VCaP (cell line): ENCODE measurements around the gene RBL1.
"Not testable (repeated sequence)": the region's sequence is repeated elsewhere in the genome, so short reads cannot be mapped to it uniquely, and the experiment has no call there.

Experiments
- H3K27ac ChIP-seq: fragments of 450-650 bp; 2 replicates; pipeline ENCODE4 v1.5.1; 2017
- TF ChIP-seq, protein P1 (sequence below): fragments of 450-650 bp; conservative IDR thresholded peaks from 2 replicates; pipeline ENCODE4 v1.5.1; 2017; ENCODE audit warnings: mild to moderate bottlenecking, moderate library complexity

Gene RBL1

DNA sequence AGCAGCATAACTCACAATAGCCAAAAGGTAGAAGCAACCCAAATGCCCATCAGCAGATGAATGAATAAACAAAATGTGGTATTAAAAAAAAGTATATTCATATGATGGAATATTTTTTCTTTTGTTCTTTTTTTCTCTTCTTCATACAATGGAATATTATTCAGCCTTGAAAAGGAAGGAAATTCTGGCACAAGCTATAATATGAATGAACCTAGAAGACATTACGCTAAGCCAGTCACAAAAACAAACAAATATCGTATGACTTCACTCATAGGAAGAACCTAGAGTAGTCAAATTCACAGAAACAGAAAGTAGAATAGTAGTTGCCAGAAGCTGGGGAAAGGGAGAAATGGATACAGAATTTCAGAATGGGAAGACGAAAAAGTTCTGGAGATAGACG, 63.7 kb downstream of the RBL1 start:
- no peak overlapping the region for H3K27ac ChIP-seq
- TF ChIP-seq, protein P1, sequence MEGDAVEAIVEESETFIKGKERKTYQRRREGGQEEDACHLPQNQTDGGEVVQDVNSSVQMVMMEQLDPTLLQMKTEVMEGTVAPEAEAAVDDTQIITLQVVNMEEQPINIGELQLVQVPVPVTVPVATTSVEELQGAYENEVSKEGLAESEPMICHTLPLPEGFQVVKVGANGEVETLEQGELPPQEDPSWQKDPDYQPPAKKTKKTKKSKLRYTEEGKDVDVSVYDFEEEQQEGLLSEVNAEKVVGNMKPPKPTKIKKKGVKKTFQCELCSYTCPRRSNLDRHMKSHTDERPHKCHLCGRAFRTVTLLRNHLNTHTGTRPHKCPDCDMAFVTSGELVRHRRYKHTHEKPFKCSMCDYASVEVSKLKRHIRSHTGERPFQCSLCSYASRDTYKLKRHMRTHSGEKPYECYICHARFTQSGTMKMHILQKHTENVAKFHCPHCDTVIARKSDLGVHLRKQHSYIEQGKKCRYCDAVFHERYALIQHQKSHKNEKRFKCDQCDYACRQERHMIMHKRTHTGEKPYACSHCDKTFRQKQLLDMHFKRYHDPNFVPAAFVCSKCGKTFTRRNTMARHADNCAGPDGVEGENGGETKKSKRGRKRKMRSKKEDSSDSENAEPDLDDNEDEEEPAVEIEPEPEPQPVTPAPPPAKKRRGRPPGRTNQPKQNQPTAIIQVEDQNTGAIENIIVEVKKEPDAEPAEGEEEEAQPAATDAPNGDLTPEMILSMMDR: no peak

DNA sequence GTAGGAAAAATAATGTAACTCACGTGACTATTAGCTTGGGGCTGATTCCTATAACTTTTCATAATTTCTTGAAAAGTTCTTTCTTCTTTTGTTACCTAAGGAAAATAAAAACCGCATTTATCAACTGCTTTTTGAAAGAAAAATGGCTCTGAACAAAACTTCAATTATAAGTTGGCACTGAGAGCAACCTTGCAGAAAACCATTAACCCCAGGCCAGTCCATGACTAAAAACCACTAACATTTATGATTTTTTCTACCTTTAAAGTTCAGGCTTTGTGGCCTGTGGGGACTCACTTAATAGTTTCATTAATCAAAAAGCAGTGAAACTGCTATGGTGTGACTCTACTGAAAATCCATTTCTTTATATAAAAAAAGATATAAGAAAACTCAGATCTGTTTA, 75.2 kb downstream of the RBL1 start:
- TF ChIP-seq, protein P1: no peak
- no peak overlapping the region for H3K27ac ChIP-seq

DNA sequence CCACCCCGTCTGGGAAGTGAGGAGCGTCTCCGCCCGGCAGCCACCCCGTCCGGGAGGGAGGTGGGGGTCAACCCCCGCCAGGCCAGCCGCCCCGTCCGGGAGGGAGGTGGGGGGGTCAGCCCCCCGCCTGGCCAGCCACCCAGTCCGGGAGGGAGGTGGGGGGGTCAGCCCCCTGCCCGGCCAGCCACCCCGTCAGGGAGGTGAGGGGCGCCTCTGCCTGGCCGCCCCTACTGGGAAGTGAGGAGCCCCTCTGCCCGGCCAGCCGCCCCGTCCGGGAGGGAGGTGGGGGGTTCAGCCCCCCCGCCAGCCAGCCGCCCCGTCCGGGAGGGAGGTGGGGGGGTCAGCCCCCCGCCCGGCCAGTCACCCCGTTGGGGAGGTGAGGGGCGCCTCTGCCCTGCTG, 83.2 kb downstream of the RBL1 start:
- not testable (repeated sequence) for H3K27ac ChIP-seq

DNA sequence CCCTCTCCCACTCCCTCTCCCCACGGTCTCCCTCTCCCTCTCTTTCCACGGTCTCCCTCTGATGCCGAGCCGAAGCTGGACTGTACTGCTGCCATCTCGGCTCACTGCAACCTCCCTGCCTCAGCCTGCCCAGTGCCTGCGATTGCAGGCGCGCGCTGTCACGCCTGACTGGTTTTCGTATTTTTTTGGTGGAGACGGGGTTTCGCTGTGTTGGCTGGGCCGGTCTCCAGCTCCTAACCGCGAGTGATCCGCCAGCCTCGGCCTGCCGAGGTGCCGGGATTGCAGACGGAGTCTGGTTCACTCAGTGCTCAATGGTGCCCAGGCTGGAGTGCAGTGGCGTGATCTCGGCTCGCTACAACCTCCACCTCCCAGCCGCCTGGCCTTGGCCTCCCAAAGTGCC, 83.9 kb downstream of the RBL1 start:
- not testable (repeated sequence) for H3K27ac ChIP-seq

DNA sequence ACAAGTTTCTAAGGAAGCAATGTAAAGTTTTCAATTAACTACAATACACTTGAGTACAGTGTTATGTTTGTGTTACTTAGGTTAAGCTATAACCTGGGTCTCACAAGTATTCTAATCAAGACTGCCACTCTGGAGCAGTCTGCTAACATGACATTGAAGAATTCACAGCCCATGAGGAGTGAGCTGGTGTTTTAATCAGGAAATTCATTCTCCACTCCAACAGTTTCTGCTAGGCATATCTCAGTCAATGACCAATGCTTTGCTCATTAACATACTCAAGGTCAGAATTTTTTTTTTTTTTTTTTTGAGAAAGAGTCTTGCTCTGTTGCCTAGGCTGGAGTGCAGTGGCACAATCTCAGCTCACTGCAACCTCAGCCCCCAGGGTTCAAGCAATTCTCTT, 84.7 kb downstream of the RBL1 start:
- H3K27ac ChIP-seq: no peak overlapping the region
- TF ChIP-seq, protein P1: no peak

DNA sequence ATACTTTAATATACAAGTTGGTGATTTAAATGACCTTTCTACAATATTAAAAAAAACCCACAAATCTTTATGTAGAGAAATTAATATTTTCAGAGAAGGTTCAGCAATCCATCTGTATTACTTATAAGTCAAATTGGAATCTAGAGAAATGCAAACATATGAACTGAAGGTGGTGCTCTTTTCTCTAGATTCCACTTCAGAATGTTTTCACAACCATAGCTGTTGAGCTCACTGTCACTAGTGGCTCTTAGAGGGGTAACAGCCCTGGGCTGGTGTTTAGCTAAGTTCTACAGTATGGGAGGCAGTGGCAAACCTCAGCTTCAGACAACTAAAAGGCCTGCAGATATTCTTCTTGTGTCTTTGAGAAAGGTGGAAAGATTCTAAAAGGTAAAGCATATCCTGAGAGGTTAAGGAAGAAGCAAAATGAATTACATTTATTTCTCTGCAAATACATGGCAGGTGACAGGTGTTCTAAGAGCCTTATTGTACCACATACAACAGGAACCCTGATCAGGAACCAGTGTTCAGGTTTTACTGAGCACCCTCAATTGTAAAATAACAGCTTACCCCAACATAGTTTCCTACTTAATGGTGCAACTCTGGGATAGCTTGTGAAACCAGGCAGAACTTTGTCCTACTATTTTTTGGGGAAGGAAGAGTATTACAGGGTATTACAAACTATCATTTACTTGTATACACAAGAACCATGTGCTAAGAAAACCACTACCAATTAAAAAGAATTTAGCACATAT, 87.7 kb downstream of the RBL1 start:
- no peak overlapping the region for H3K27ac ChIP-seq
- TF ChIP-seq, protein P1: peak; percentile 52; the same call in 1 of the 2 replicates

DNA sequence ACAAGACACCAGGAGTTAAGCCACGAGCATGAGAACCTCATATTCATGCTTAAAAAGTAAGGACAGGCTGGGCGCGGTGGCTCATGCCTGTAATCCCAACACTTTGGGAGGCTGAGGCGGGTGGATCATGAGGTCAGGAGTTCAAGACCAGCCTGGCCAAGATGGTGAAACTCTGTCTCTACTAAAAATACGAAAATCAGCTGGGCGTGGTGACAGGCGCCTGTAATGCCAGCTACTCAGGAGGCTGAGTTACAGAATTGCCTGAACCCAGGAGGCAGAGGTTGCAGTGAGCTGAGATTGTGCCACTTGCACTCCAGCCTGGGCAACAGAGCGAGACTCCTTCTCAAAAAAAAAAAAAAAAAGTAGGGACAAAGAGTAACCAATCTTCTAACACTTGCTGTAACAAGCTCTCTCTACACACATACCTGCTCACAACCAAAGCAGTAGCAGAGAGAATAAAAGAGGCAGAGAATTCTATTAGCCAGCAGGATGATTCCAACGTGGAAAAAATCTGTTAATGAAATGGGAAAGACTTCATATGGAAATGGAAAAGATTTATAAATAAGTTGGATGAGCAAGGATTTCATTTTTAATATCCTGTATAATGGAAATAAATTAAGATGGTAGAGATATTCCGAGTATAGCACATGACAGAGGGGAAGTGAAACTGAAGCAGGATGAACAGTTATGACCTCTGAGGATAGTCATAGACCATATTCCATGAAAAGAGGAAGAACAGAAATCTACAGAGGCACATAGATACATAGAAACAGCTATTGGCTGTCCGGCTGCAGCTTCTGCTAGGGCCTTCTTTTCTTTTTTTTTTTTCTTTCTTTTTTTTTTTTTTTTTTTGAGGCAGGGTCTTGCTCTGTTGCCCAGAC, 90.5 kb downstream of the RBL1 start:
- H3K27ac ChIP-seq: not testable (repeated sequence)

DNA sequence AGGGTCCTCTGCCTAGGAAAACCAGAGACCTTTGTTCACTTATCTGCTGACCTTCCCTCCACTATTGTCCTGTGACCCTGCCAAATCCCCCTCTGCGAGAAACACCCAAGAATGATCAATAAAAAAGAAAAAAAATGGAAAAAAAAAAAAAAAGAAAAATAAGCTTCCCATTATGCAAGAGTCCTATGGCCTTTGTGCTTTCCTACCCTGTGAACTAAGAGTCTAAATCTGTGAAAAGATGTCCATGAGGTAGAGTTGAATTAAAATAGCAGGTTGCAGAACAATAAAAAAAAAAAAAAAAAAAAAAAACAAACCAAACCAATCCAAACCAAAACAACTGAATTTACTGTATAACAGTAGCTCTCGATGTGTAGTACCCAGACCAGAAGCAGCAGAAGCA, 94.2 kb downstream of the RBL1 start:
- not testable (repeated sequence) for H3K27ac ChIP-seq

DNA sequence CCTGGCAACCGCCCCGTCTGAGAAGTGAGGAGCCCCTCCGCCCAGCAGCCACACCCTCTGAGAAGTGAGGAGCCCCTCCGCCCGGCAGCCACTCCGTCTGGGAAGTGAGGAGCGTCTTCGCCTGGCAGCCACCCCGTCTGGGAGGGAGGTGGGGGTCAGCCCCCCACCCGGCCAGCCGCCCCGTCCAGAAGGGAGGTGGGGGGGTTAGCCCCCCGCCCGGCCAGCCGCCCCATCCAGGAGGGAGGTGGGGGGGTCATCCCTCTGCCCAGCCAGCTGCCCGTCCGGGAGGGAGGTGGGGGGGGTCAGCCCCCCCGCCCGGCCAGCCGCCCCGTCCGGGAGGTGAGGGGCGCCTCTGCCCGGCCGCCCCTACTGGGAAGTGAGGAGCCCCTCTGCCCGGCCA, 95.6 kb downstream of the RBL1 start:
- not testable (repeated sequence) for H3K27ac ChIP-seq

DNA sequence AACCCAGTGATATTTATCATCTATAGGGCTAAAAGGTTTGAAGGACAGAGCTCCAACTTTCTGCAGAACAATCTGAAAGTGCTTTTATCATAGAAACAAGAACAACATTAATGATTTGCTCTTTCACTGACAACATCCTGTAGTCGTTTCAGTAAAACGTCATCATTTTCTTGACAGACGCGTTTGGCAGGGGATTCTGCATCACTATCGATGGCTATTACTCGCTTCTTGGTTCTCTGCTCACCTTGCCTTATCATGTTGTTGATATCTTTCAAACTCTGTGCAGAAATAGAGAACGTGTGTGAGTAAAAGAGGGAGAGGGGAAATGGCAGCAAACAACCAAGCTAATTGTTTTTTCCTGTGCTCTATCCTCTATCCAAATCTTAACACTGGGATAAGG, 97.1 kb downstream of the RBL1 start:
- TF ChIP-seq, protein P1: no peak

More for the DNA sequence above, 97.1 kb downstream of the RBL1 start:
- no peak overlapping the region for H3K27ac ChIP-seq
